Stimulated activated CD8-positive, alpha-beta memory T cell treated with anti-CD3 and anti-CD28 coated beads, Interleukin-2, amount 100 ng/mL, for 1 hour (primary cell): Measurements from ENCODE around the gene RTP3.
A peak's percentile ranks its signal among the peaks of the same experiment; 100 is the strongest.
"Not testable (repeated sequence)": the region's sequence is repeated elsewhere in the genome, so short reads cannot be mapped to it uniquely, and the experiment has no call there.

Experiments used
- DNase-seq, 2 donors: peaks; one replicate each; pipeline ENCODE4 v3.0.0-alpha.2; 2020; ENCODE audit warnings: low read depth in 2 of 2

The RTP3 gene

GRCh38 chr3:46519952-46520351 is 22.2 kb downstream of the RTP3 start:
- no peak for DNase-seq

DNA sequence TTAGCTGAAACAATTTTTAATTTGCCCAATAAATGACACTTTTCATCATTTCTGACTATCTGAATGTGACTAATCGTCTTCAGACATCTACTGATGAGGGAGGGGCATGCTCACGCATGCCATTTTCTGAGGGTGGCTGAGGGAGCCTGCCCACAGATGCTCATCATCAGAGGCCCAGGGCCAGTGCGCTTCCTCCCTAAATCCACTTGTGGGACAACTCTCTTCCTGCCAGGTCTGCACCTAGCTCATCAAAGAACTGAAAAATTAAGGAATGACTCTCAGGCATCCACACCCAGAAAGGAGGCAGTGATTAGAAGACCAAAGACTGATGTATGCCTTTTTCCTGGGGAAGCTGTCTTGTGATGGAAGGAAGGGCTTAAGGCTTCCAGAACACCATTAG is 22.8 kb downstream of the RTP3 start:
- DNase-seq: no peak

GRCh38 chr3:46521096-46521495 is 23.3 kb downstream of the RTP3 start:
- DNase-seq: no peak

DNA sequence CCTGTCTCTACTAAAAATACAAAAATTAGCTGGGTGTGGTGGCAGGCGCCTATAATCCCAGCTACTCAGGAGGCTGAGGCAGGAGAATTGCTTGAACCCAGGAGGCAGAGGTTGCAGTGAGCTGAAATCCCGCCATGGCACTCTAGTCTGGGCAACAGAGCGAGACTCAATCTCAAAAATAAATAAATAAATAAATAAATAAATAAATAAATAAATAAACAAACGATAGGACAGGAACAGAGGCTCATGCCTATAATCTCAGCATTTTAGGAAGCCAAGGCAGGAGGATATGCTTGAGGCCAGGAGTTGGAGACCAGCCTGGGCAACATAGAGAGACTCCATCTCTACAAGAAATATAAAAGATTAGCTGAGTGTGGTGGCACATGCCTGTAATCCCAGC is 24.4 kb downstream of the RTP3 start:
- not testable (repeated sequence) for DNase-seq

- DNase-seq: no peak
Measured at GRCh38 chr3:46523556-46523955, 25.8 kb downstream of the RTP3 start.

DNA sequence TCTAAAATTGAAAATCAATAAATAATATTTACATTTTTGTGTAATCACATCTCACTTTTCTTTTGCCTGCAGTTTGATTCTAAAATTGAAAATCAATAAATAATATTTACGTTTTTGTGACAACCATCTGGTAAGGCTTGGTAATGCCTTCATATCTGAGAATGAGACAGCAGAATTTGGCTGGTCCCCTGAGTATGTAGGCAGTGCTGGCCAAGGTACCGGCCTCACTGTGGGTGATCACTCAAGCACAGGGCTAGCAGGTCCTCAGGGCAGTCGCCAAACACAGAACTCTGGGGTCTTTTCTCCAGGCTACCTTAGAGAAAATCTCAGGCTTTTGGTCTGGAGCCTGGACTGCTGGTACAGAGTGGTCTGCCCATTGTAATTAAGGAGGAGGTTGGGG is 26.2 kb downstream of the RTP3 start:
- DNase-seq: no peak

DNA sequence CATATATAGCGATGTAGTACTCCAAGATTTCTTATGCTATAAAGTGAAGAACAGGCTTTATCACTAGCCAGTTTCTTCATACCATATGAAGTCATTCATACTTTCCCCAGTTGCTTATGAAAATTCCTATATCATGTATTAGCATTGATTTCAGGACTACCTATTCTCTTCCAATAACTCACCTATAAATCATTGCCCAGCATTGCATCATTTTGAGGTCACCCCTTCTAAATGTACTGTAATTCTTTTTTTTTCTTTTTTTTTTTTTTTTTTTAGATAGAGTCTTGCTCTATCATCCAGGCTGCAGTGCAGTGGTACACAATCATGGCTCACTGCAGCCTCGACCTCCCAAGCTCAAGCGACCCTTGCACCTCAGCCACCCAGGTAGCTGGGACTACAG is 27.1 kb downstream of the RTP3 start:
- no peak for DNase-seq

DNA sequence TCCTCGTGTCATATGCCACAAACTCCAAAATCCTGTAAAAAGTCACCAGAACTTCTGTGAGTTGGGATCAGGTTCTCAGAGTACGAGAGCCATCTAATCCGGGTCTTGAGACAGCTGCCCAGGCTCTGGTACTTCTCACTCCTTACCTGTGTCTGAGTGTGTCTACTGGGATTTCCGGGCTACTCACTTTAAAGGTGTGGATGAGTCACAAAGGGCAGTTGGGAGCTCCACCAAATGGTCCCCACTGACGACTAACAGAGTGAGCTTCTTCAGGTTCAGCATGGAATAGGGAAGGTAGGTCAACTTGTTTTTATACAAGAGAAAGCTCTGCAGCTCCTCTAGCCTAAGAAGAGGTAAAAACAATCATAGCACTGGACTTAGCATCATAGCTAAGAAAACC is 29.5 kb downstream of the RTP3 start:
- DNase-seq: no peak

- DNase-seq: no peak
Measured at GRCh38 chr3:46533091-46533490, 35.3 kb downstream of the RTP3 start.

GRCh38 chr3:46535746-46536145 is 38.0 kb downstream of the RTP3 start:
- no peak for DNase-seq

DNA sequence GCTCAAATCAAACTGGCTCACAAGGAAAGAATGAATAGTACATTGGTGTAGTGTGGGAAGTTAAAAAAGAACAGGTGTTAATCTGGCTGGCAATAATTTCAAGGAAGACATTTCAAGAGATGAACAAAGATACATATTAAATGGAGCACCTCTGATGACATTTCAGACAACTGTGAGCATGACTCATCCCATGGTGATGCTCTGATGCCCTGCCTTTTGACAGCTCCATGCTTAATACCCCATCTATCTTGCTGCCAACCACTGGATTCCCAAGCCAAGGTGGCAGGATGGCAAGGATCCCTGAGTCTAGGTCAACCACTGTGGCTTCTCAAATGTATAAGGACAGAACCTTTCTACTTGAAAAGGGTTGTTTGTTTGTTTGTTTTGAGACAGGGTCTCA is 39.0 kb downstream of the RTP3 start:
- no peak for DNase-seq

DNA sequence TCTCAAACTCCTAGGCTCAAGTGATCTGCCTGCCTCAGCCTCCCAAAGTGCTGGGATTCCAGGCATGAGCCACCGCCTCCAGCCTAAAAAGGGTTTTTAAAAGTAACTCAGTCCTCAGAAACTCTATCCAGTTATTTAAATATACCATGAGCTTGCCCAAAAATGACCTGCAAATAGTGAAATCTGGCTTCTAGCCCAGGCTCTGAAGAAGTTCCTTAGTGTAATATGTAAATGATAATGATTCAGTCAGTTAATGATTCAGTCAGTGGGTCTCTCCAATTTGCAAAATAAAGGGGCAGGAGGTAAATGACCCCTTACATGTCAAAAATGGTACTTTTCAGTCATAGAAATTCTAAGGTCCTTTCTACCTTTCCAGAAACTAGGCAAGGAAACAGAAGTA is 39.5 kb downstream of the RTP3 start:
- no peak for DNase-seq

DNA sequence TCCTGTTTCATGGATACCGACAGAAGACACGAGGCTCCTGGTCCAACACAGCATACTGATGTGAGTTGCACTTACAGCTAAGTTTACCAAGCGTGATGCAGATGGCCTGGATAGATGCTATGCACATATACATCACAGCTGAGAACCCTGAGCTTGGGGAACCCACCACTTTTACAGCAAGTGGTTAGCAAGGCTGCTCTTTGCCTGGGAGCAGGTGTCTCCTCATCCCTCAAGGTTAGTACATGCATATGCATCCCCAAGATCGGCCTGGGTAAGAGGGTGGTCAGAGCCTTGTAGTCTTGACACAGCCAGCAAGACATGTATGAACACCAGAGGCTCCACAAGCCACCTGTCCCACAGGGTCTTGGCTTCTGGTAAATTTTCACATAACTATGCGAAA is 40.0 kb downstream of the RTP3 start:
- DNase-seq: no peak

DNA sequence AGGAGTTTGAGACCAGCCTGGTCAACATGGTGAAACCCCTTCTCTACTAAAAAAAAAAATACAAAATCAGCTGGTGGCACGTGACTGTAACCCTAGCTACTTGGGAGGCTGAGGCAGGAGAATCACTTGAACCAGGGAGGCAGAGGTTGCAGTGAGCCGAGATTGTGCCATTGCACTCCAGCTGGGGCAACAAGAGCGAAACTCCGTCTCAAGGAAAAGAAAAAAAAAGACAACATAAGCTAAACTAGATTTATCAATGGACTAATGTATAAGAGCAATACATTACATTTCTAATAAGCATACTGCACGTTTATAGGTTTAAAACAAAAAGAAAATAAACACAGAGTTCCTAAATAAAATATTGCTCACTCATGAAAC is 40.6 kb downstream of the RTP3 start:
- DNase-seq: not testable (repeated sequence)

DNA sequence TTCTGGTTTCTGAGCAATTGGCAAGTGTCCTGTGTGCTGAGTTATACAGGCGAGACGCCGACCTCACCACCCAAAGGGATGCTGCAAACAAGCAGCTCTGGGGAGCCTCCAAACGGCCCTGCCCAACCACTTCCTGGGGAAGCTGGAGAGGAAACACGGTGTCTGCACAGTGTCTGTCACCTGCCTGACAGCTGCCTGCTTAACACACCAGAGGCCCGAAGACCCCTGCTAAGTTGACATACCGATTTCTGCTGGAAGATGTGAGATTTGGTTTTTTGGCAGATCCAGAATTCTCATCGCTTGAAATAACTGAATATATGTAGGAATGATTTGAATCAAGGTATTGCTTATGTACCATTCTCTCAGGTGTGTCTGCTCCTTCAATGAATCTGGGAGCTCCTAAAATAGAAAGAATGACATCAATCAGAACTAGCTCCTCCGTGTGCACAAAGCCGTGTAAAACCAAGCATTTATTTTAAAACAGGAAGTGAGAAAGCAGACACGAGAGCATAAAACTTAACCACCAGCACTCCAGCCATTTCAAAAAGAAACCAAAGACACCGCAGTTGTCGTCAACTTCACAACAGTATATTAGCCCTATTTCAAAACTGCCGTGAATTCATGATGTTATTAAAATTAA is 41.1 kb downstream of the RTP3 start:
- peak; percentile 56 to 70 for DNase-seq

- no peak for DNase-seq
Measured at GRCh38 chr3:46539443-46540005, 41.7 kb downstream of the RTP3 start.

- DNase-seq: no peak
Measured at GRCh38 chr3:46540550-46540949, 42.8 kb downstream of the RTP3 start.

- DNase-seq: no peak
Measured at GRCh38 chr3:46541835-46542234, 44.1 kb downstream of the RTP3 start.

- no peak for DNase-seq
Measured at GRCh38 chr3:46542344-46542743, 44.6 kb downstream of the RTP3 start.

DNA sequence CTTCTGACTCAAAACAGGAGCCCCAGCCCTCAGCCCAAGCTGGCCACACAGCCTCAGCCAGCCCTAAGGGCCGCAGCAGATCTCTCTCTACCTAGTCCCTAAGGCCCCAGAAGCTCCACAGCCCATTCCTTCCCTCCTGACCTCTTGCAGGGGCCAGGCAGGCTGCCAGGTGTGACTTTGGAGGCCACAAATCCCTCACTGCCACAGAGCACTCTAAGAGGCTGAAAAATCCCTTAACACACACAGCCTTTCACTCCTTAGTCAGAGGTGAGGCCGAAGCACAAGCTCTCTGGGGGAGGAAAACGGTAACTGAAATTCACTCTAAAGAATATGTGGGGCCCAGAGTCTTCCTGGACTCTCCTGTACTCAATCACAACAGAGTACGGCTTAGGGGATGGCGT is 45.0 kb downstream of the RTP3 start:
- no peak for DNase-seq

DNA sequence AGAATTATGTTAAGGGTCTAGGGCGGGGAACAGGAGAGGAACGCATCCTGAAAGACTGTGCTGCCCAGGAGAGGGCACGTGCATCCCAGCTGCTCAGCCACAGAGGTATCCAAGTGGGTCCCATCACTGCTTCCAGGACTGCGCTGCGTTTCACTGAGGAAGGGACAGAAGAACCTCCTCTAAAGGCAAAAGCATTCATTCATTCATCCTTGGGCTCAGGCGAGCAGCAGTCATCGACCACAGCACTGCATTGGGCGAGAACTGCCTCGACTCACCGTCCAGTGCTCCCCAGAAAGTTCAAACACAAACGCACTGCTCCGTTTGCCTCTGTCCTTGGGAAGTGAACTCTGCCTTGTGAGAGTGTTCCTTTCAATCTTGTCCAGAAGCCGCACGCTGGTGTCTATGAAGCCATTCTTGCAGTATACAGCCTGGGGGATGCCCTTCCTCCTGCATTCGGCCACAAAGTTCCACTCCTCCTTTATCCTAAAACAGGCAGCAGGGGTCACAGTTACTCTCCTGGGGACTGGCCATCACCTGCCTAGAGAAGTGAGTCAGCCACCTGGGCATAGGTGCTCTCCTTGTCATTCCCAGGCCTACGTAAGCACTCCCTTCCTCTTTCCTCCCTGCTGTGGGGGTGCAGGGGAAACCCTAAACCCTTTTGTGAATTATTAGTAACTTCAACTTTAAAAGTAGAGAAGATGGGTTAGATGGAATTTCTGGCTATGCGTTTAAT is 47.2 kb downstream of the RTP3 start:
- DNase-seq: no peak

DNA sequence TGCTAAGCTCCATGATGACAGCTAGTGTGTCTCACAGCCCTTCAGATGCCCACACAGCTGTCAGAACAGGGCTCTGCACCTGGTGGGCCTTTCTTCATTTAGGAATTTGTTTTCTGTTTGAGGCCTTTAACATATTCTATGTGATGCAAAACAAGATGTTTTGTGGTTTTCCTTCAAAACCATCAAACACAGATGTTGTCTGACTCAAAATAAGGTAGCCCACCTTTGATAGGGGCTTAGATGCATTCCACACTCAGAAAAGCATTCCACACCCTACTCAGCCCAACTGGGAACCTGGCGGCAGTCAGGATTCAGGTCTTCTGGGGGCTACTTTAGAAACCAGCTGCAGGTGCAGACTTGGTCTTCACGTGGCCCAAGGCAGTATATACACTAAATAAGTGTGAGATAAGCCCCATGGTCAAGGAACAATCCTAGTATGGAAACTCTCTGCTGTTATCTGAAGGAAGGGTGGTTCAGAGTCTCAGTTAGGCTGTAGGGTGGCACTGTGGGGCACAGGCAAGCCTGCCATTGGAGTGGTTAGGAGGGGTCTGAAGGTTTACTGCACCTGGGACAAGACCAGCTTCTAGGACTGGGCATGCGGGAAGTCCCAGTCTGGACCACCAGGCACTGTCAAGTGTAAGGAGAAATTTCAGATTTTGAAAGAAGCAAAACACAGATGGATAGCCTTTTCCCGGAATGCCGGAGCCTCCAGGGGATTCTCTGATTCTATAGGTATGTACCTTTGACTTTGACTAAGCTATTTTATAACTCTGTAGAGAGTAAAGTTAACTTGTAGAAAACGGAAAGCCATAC is 48.2 kb downstream of the RTP3 start:
- DNase-seq: no peak
